Measurements from ENCODE around the gene MGP.

MGP gene

GRCh38 chr12:14876833-14877232, 8.8 kb downstream of the MGP start:
- Histone ChIP-seq H3K9me3 (no peaks in the 10 kb centered on the region), H3K4me3 (ENCODE audit: low read depth, low read length) (no peak overlapping the region), H3K36me3 (no peaks in the 10 kb centered on the region), H3K4me1 (no peaks in the 10 kb centered on the region), H3K27me3 (no peaks in the 10 kb centered on the region)
- no peak for DNase-seq
- TF ChIP-seq CTCF (IDR thresholded peaks at IDR 0.05; ENCODE audit: low read depth, low read length), result no peak

GRCh38 chr12:14874882-14875281, 10.8 kb downstream of the MGP start:
- H3K4me3 ChIP-seq (ENCODE audit: low read depth, low read length), result no peak overlapping the region
- TF ChIP-seq CTCF (IDR thresholded peaks at IDR 0.05; ENCODE audit: low read depth, low read length), result no peak
- H3K36me3 ChIP-seq, result no peaks in the 10 kb centered on the region
- no peak for DNase-seq
- no peaks in the 10 kb centered on the region for H3K9me3 ChIP-seq
- H3K4me1 ChIP-seq, result no peaks in the 10 kb centered on the region
- no peaks in the 10 kb centered on the region for H3K27me3 ChIP-seq

- H3K27me3 ChIP-seq, result no peaks in the 10 kb centered on the region
- H3K4me1 ChIP-seq, result no peaks in the 10 kb centered on the region; the same call in 1 of the 2 replicates
- no peak overlapping the region for H3K4me3 ChIP-seq (ENCODE audit: low read depth, low read length)
- H3K36me3 ChIP-seq, result no peaks in the 10 kb centered on the region
- no peaks in the 10 kb centered on the region; the same call in 1 of the 2 replicates for H3K9me3 ChIP-seq
- DNase-seq, result no peak
- no peak for TF ChIP-seq CTCF (IDR thresholded peaks at IDR 0.05; ENCODE audit: low read depth, low read length)
Observed at GRCh38 chr12:14873440-14874185, 12.0 kb downstream of the MGP start.

GRCh38 chr12:14871886-14872285, 13.8 kb downstream of the MGP start:
- no peak for DNase-seq
- no peak for TF ChIP-seq CTCF (IDR thresholded peaks at IDR 0.05; ENCODE audit: low read depth, low read length)
- H3K9me3 ChIP-seq, result no peaks in the 10 kb centered on the region; the same call in 1 of the 2 replicates
- H3K4me1 ChIP-seq, result no peaks in the 10 kb centered on the region; the same call in 1 of the 2 replicates
- no peaks in the 10 kb centered on the region for H3K36me3 ChIP-seq
- H3K4me3 ChIP-seq (ENCODE audit: low read depth, low read length), result no peak overlapping the region
- H3K27me3 ChIP-seq, result no peaks in the 10 kb centered on the region

GRCh38 chr12:14871247-14871646, 14.4 kb downstream of the MGP start:
- DNase-seq, result no peak
- Histone ChIP-seq H3K9me3 (no peaks in the 10 kb centered on the region; the same call in 1 of the 2 replicates), H3K36me3 (no peaks in the 10 kb centered on the region), H3K4me1 (no peaks in the 10 kb centered on the region; the same call in 1 of the 2 replicates), H3K4me3 (ENCODE audit: low read depth, low read length) (no peak overlapping the region), H3K27me3 (no peaks in the 10 kb centered on the region)
- TF ChIP-seq CTCF (IDR thresholded peaks at IDR 0.05; ENCODE audit: low read depth, low read length), result no peak

- no peaks in the 10 kb centered on the region; the same call in 1 of the 2 replicates for H3K4me1 ChIP-seq
- no peaks in the 10 kb centered on the region for H3K36me3 ChIP-seq
- no peak for TF ChIP-seq CTCF (IDR thresholded peaks at IDR 0.05; ENCODE audit: low read depth, low read length)
- H3K27me3 ChIP-seq, result no peaks in the 10 kb centered on the region
- no peaks in the 10 kb centered on the region; the same call in 1 of the 2 replicates for H3K9me3 ChIP-seq
- no peak for DNase-seq
- no peak overlapping the region for H3K4me3 ChIP-seq (ENCODE audit: low read depth, low read length)
Observed at GRCh38 chr12:14868916-14869506, 16.6 kb downstream of the MGP start.

Measured in BE2C (cell line).